ENCODE measurements around the gene PPIL6.
A peak's percentile ranks its signal among the peaks of the same experiment; 100 is the strongest.
"Not testable (repeated sequence)": the region's sequence is repeated elsewhere in the genome, so short reads cannot be mapped to it uniquely, and the experiment has no call there.

Gene PPIL6

DNA sequence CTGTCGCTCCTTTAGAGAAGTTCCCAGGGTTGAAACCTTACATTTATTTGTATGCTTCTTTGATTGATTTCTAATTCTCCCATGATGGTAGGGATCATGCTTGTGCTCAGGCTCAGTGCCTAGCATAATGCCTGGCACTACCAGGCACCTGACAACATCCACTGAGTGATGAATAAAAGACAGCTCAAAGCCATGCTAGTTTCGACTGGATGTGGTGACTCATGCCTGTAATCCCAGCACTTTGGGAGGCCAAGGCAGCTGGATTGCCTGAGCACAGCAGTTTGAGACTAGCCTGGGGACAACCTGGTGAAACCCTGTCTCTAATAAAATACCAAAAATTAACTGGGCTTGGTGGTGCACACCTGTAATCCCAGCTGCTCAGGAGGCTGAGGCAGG, 46.5 kb downstream of the PPIL6 start:
- DNase-seq (ENCODE audit: low read depth), result no peak

DNA sequence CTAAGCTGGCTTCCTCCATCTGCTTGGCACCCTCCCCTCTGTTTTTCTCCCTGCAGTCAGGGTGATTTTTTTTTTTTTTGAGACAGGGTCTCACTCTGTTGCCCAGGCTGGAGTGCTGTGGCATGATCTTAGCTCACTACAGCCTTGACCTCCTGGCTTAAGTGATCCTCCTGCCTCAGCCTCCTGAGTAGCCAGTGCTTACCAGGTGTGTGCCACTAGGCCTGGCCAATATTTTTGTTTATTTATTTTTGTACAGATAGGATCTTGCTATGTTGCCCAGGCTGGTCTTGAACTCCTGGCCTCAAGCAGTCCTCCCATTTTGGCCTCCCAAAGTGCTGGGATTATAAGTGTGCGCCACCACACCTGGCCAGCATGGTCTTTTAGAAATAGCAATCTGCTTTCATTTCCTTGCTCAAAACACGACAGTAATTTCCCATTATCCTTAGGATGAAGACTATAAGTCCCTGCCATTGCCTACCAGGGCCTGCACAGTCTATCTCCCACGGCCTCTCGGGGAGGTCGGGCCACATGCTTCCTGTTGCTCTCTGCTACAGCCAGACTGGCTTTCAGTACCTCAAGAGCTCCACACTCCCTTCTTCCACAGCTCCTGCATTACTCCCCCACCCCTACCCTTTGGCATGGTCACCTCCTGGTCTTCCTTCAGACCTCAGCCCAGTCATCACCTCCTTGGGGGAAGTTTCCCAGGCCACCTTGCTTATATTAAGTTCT, 47.1 kb downstream of the PPIL6 start:
- DNase-seq (ENCODE audit: low read depth), result no peak

- no peak for DNase-seq (ENCODE audit: low read depth)
These were observed 50.7 kb downstream of the PPIL6 start for GRCh38 chr6:109389650-109390274.

DNA sequence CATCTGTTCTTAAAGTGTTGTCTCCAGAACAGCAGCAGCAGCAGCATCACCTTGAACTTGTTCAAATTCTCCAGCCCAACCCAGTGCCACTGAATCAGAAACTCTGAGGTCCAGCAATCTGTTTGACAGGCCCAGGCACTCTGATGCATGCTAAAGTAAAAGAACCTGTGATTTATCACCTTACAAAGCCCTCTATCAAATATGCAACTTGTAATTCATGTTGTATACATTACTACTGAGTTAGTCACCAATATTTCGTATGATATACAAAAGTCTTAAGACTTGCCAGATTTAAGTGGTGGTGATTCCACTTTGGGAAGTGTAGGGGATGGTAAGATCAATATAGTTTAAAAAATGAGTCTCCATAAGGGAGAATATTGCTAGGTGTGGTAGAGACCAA, 52.2 kb downstream of the PPIL6 start:
- no peak for DNase-seq (ENCODE audit: low read depth)

DNA sequence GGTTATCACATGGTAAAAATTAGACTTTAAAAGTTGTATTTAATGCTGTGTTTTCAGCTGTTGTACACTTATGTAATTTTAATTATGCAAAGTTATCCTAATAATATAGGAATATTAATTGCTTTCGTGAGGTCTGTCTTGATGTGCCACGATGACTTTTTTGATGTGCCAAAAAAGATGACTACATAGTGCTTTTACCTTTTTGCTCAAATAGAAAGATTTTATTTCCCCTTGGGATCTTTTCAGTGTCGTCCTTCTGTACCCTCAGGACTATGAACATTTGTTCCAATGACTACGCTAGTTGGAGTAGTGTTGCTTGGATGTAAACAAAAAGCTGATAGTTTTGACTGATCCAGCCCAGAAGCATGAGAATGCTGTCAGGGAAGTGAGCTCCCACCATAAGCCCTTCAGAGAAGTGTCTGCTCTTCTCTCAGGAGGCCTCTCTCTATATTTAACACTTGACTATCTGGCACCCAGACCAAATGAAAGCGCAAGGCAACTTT, 56.9 kb downstream of the PPIL6 start:
- no peak for DNase-seq (ENCODE audit: low read depth)

GRCh38 chr6:109382576-109383437, 57.6 kb downstream of the PPIL6 start:
- peak; percentile 89 for DNase-seq (ENCODE audit: low read depth)

- DNase-seq (ENCODE audit: low read depth), result peak; percentile 56
These were observed 58.5 kb downstream of the PPIL6 start, which contains the start of gene CD164 for GRCh38 chr6:109381747-109382575. TSS of gene CD164 (minus strand) at chr6:109382467. CDS start at chr6:109382378, 89 bp downstream.

GRCh38 chr6:109381061-109381746, 59.2 kb downstream of the PPIL6 start:
- DNase-seq (ENCODE audit: low read depth), result no peak

DNA sequence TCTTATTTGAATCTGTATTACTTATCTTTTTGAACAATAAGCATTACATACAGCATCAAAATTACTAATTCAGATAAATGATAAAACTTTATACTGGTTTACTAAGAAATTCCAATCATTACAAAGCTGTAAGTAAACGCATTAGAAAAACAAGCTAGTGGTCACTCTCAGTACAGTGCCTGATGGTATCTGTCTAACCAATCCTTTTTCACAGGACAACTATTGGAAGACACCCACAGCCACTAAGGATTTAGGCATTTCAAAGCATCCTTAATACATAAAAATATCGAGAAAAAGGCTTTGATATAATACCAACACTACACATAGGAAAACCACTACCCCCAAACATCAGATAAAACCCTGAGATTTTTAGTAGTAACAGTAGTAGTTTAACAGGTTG, 60.7 kb downstream of the PPIL6 start:
- DNase-seq (ENCODE audit: low read depth), result no peak

DNA sequence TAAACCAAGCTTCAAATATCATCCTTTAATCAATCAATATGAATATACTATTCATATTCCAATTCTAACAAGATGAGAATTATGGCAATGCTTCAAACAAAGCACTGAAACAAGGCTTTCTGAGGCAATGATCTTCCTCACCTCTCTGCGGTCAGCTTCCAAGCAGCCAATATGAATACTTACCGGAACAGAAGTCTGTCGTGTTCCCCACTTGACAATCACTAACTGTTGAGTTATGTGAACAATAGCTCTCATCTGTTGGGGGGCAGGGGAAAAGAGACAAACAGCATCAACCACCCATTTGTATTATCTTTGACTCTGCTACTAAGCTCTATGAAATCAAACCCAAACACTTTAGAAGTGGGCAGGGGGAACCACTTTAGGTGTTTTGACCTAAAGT, 62.7 kb downstream of the PPIL6 start:
- DNase-seq (ENCODE audit: low read depth), result no peak

- no peak for DNase-seq (ENCODE audit: low read depth)
These were observed 66.0 kb downstream of the PPIL6 start for GRCh38 chr6:109374326-109374892.

DNA sequence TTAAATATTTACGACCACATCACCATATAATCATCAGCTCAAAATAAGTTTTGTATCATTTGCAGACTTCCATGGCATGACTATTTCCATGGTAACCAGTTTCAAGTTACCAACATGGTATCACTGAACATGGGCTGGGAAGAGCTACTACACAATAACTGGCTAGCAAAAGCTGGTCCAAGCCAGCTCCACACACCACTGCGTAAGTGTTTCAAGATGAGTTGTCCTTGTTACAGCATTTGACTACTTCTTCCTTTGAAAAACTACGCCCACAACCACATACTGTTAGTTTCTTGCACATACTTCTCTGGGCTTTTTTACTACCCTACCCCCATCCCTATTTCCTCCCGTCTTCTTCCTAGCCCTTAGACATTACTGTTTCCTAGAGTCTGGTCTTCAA, 66.7 kb downstream of the PPIL6 start:
- no peak for DNase-seq (ENCODE audit: low read depth)

GRCh38 chr6:109373331-109373730, 67.1 kb downstream of the PPIL6 start:
- DNase-seq (ENCODE audit: low read depth), result no peak

DNA sequence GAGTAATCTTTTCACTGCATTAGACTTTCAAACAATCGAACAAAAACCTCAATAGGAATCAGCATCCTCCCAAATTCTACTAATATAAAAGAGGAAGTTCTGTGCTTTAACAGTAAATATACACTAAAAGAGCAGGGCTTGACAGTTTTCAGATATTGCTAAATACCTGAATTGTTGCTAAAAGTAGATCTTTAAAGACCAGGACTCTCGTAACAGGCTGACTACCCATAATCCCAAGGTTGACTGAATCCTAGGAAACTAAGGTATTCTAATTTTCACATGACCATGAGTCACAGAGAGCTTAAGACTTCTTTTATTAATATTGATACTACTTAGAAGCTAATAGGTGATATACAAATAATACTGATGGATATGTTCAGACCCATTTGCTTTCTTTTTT, 68.3 kb downstream of the PPIL6 start:
- no peak for DNase-seq (ENCODE audit: low read depth)

DNA sequence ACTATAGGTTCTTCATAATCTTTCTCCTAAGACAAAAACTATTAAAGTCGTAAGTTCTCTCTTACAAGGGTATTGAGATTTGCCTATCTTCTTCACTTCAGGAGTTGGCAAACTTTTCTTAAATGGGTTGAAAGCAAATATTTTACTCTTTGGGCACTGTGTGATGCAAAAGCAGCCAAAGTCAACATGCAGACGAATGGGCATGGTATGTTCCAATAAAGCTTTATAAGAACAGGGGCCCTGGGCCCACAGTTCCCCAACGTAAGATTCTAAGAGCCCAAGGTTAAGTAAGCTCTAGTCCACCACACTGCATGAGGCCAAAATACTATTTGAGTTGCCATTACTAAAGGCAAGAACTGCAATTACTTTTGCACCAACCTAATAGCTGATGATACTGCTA, 69.6 kb downstream of the PPIL6 start:
- DNase-seq (ENCODE audit: low read depth), result no peak

DNA sequence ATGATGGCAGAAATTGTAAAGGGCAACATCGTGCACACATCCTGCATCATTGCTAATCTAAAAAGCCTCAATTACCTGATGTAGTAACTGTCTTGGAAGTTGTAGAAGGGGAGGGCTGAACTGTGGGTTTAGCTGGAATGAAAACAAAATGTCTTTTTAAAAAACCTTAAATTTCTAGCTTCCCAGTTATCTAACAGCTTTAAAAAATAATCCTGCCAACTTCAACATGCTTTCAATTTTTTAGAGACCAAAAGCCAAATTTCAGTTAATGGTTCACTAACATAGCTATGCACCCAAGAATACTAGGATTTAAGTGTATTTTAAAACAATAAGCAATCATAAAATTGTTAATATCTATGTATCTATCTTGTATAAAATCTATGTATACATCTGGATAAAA, 70.1 kb downstream of the PPIL6 start:
- no peak for DNase-seq (ENCODE audit: low read depth)

GRCh38 chr6:109369728-109370127, 70.7 kb downstream of the PPIL6 start:
- DNase-seq (ENCODE audit: low read depth), result no peak

GRCh38 chr6:109364382-109365078, 75.9 kb downstream of the PPIL6 start:
- DNase-seq (ENCODE audit: low read depth), result not testable (repeated sequence)

- no peak for DNase-seq (ENCODE audit: low read depth)
These were observed 76.7 kb downstream of the PPIL6 start for GRCh38 chr6:109363753-109364152.

Data from stimulated activated CD8-positive, alpha-beta memory T cell treated with anti-CD3 and anti-CD28 coated beads, Interleukin-15, amount 100 ng/mL, for 24 hours (primary cell).